Measurements from ENCODE around the gene ROBO1. TPM values are rescaled to one million over a fixed set of nuclear protein-coding genes. Genes with fewer than 3 reads are reported as not detected.

The ROBO1 gene
- total and polyA plus RNA-seq, 2 donors (not counting 1 experiment from before 2014, with no cell fraction given) = 0.27 to 3.2 TPM

DNA sequence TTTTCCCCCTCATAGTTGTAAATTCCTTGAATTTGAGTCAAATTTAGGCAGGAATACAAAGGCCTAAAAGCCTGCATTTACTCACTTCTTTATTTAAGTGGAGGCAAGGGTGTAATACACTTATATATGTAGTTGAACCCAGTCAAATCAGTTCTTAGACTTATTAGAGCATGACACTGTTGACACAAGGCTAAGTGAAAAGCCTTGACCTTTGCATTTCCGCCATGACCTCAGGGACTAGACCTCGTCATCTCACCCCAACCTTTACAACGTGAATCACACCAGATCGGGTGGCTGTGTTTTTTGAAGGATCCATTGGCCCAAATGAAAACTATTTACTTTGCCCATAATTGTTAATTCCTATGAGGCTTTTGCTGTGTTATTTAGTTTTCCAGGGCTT is 774.4 kb downstream of the ROBO1 start:
- intact Hi-C loops (cut with micrococcal nuclease) = no loop called here
- Histone ChIP-seq H3K27ac (ENCODE audit: low read length in 2 of 2) (no peak overlapping the region), H2AFZ (ENCODE audit: insufficient read depth, low read depth, low read length, poor library complexity, severe bottlenecking) (no peak overlapping the region), H3K4me1 (ENCODE audit: control insufficient read depth in 2 of 2, insufficient read depth in 2 of 2, low read length in 2 of 2) (no peaks in the 10 kb centered on the region), H4K20me1 (ENCODE audit: control insufficient read depth, insufficient read depth, low read length, poor library complexity, severe bottlenecking) (no peaks in the 10 kb centered on the region), H3K4me2 (replicated peaks; ENCODE audit: low read depth, low read length, poor library complexity, severe bottlenecking) (no peak overlapping the region), H3K79me2 (ENCODE audit: control insufficient read depth, insufficient read depth, low read length) (no peaks in the 10 kb centered on the region), H3K9me3 (ENCODE audit: control extremely low read depth in 1 of 3, control insufficient read depth in 2 of 3, insufficient read depth in 1 of 3, low read length in 2 of 3) (no peaks in the 10 kb centered on the region), H3K4me3 (ENCODE audit: control extremely low read depth in 1 of 5, extremely low read depth in 1 of 5, insufficient read depth in 1 of 5, low read depth in 2 of 5, low read length in 4 of 5) (no peak overlapping the region), H3K27me3 (replicated peaks in 1 of 4; ENCODE audit: control extremely low read depth in 1 of 4, control insufficient read depth in 3 of 4, insufficient read depth in 4 of 4, low read length in 3 of 4) (no peaks in the 10 kb centered on the region), H3K9ac (ENCODE audit: low read length) (no peak overlapping the region), H3K36me3 (replicated peaks in 1 of 2; ENCODE audit: control extremely low read depth in 1 of 2, control insufficient read depth in 1 of 2, extremely low read depth in 1 of 2, insufficient read depth in 2 of 2, low read length in 1 of 2) (no peaks in the 10 kb centered on the region)
- 100% methylated on average over 2 of the region's 4 CpGs for WGBS (ENCODE audit: insufficient coverage)
- Mint-ChIP-seq H3K27me3 (no peaks in the 10 kb centered on the region), H3K9me3 (ENCODE audit: insufficient read depth) (peaks cover 2% of the 10 kb centered on the region), H3K4me1 (no peaks in the 10 kb centered on the region), H3K4me3 (no peak overlapping the region), H3K27ac (no peak overlapping the region)
- CTCF ChIA-PET = no interaction called here
- POLR2A ChIA-PET = no interaction called here
- no peak for TF ChIP-seq EZH2 (IDR thresholded peaks at IDR 0.05; ENCODE audit: borderline replicate concordance, insufficient read depth, low read depth, low read length, poor library complexity, severe bottlenecking)
- no peak for ATAC-seq (ENCODE audit: low read depth)
- no peak for DNase-seq

DNA sequence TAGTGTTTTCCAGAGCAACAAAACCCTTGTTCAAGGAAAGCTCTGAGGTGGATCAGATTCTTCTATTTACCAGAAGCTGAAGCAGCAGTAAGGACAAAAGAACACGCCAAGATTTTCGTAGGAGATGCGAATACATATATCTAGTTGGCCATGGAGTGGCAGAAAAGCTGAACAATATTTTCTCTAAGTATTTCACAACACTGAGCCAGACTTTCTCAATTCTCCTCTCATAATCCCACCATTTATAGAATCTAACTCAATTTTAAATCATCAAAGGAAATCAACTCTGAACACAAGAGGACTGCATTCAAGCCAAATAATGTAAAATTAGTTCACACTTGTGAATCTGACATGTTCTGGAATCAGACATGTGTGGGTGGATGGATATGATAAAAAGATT is 775.0 kb downstream of the ROBO1 start:
- ChIA-PET POLR2A (no interaction called here), CTCF (no interaction called here)
- Histone ChIP-seq H3K4me1 (ENCODE audit: control insufficient read depth in 2 of 2, insufficient read depth in 2 of 2, low read length in 2 of 2) (no peaks in the 10 kb centered on the region), H3K27me3 (replicated peaks in 1 of 4; ENCODE audit: control extremely low read depth in 1 of 4, control insufficient read depth in 3 of 4, insufficient read depth in 4 of 4, low read length in 3 of 4) (no peaks in the 10 kb centered on the region), H2AFZ (ENCODE audit: insufficient read depth, low read depth, low read length, poor library complexity, severe bottlenecking) (no peak overlapping the region), H3K9ac (ENCODE audit: low read length) (no peak overlapping the region), H3K27ac (ENCODE audit: low read length in 2 of 2) (no peak overlapping the region), H3K79me2 (ENCODE audit: control insufficient read depth, insufficient read depth, low read length) (no peaks in the 10 kb centered on the region), H3K4me2 (replicated peaks; ENCODE audit: low read depth, low read length, poor library complexity, severe bottlenecking) (no peak overlapping the region), H4K20me1 (ENCODE audit: control insufficient read depth, insufficient read depth, low read length, poor library complexity, severe bottlenecking) (no peaks in the 10 kb centered on the region), H3K9me3 (ENCODE audit: control extremely low read depth in 1 of 3, control insufficient read depth in 2 of 3, insufficient read depth in 1 of 3, low read length in 2 of 3) (no peaks in the 10 kb centered on the region), H3K36me3 (replicated peaks in 1 of 2; ENCODE audit: control extremely low read depth in 1 of 2, control insufficient read depth in 1 of 2, extremely low read depth in 1 of 2, insufficient read depth in 2 of 2, low read length in 1 of 2) (no peaks in the 10 kb centered on the region), H3K4me3 (ENCODE audit: control extremely low read depth in 1 of 5, extremely low read depth in 1 of 5, insufficient read depth in 1 of 5, low read depth in 2 of 5, low read length in 4 of 5) (no peak overlapping the region)
- ATAC-seq (ENCODE audit: low read depth) (no peak), DNase-seq (no peak)
- intact Hi-C loops (cut with micrococcal nuclease) = no loop called here
- Mint-ChIP-seq H3K4me1 (no peaks in the 10 kb centered on the region), H3K9me3 (ENCODE audit: insufficient read depth) (peaks cover 2% of the 10 kb centered on the region), H3K27me3 (no peaks in the 10 kb centered on the region), H3K27ac (no peak overlapping the region), H3K4me3 (no peak overlapping the region)
- WGBS (ENCODE audit: insufficient coverage) = 100% methylated on average over 2 of the region's 3 CpGs
- TF ChIP-seq, protein P1, sequence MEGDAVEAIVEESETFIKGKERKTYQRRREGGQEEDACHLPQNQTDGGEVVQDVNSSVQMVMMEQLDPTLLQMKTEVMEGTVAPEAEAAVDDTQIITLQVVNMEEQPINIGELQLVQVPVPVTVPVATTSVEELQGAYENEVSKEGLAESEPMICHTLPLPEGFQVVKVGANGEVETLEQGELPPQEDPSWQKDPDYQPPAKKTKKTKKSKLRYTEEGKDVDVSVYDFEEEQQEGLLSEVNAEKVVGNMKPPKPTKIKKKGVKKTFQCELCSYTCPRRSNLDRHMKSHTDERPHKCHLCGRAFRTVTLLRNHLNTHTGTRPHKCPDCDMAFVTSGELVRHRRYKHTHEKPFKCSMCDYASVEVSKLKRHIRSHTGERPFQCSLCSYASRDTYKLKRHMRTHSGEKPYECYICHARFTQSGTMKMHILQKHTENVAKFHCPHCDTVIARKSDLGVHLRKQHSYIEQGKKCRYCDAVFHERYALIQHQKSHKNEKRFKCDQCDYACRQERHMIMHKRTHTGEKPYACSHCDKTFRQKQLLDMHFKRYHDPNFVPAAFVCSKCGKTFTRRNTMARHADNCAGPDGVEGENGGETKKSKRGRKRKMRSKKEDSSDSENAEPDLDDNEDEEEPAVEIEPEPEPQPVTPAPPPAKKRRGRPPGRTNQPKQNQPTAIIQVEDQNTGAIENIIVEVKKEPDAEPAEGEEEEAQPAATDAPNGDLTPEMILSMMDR (IDR thresholded peaks at IDR 0.05) = no peak
- TF ChIP-seq EZH2 (IDR thresholded peaks at IDR 0.05; ENCODE audit: borderline replicate concordance, insufficient read depth, low read depth, low read length, poor library complexity, severe bottlenecking) = no peak

Data from B cell (primary cell).